Dermis lymphatic vessel endothelial cell (primary cell): ENCODE results near the gene SPATA6. TPM values are rescaled to one million over a fixed set of nuclear protein-coding genes. Genes with fewer than 3 reads are reported as not detected.

Source experiments
- total RNA-seq: library from RNA; depleted of rRNA; stranded (reverse); fragments of >200 nt; gene quantifications from 2 replicates; pipeline ENCODE4 v1.2.1, GENCODE V29; 2014

Gene SPATA6
- total RNA-seq = 2.1 and 2.3 TPM in 2 replicates

DNA sequence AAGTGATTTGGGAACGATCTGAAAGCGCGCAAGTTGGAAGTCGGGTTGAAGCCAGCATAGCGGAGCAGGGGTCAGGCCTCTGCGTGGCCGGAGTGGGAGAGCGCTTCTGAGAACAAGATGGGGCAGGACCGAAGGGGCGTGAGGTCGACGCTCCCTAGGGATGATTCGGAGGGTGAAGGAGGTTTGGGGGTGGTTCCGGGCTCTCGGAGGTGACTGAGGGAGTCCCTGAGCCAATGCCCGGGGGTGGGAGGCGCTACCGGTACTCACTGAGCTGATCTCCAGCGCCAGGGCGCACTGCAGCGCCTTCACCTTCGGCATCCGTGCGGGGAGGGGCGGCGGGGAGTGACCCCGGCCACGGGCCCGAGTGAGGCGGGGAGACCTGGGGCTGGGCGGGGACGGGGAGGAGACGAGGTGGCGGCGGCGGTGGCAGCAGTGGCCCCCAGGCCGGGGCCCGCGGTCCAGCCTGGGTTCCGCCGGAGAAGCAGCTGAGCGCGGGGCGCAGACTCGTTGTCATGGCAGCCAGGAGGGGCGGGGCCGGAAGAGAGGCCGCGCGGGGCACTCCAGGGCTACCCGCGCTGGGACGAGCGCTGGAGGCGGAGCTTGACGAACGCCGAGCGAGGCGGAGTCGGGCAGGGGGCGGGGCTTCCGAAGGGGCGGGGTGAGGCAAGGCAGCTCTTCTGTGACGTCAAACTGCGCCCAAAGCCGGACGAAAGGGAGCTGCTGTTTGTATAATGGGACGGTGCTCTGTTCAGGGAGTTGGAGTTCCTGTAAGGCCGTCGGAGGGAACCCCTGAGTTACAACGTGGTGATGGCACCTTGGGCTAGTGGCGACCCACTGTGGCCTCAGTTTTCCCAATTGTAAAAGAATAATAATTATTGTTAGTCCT is at the start of gene SPATA6:
Gene SPATA6, minus strand, starts transcription at position 514 of the 886 bp plus-strand sequence. Its CDS starts 196 bp downstream, at position 318.

Other genes starting within 250 kb of the SPATA6 start
- gene SLC5A9, start 249.5 kb downstream of the SPATA6 start, total RNA-seq = 0.11 and 0.17 TPM in 2 replicates